Measurements from ENCODE around the gene VPS8.

The VPS8 gene

GRCh38 chr3:185094697-185095096 is 282.7 kb downstream of the VPS8 start:
- DNase-seq (ENCODE audit: low read depth), result no peak
